ENCODE measurements around the gene MCCC2. TPM values are rescaled to one million over a fixed set of nuclear protein-coding genes. Genes with fewer than 3 reads are reported as not detected.

MCCC2 gene
- total and polyA plus RNA-seq, 2 of the 13 experiments (the other 11 are each of a cell fraction or from before 2014, with no cell fraction given) = 44.8 to 83.6 TPM

GRCh38 chr5:71586941-71587765 is at the start of gene MCCC2 (continued):
- peak; percentile 84; the same call in 1 of the 2 replicates for TF ChIP-seq ZNF318 (CRISPR knock-in tag; IDR thresholded peaks at IDR 0.05)
- TF ChIP-seq, protein P1, sequence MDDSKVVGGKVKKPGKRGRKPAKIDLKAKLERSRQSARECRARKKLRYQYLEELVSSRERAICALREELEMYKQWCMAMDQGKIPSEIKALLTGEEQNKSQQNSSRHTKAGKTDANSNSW (CRISPR knock-in tag; IDR thresholded peaks at IDR 0.05; ENCODE audit: borderline replicate concordance) = no peak
- TF ChIP-seq JUNB (CRISPR knock-in tag; IDR thresholded peaks at IDR 0.05; ENCODE audit: borderline replicate concordance) = no peak
- peak; percentile 80 for TF ChIP-seq RNF2 (conservative IDR thresholded peaks at IDR 0.05; ENCODE audit: low read depth)
- TF ChIP-seq, protein P2, sequence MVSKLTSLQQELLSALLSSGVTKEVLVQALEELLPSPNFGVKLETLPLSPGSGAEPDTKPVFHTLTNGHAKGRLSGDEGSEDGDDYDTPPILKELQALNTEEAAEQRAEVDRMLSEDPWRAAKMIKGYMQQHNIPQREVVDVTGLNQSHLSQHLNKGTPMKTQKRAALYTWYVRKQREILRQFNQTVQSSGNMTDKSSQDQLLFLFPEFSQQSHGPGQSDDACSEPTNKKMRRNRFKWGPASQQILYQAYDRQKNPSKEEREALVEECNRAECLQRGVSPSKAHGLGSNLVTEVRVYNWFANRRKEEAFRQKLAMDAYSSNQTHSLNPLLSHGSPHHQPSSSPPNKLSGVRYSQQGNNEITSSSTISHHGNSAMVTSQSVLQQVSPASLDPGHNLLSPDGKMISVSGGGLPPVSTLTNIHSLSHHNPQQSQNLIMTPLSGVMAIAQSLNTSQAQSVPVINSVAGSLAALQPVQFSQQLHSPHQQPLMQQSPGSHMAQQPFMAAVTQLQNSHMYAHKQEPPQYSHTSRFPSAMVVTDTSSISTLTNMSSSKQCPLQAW (CRISPR knock-in tag; IDR thresholded peaks at IDR 0.05) = peak; percentile 74
- TF ChIP-seq ZNF670 (CRISPR knock-in tag; IDR thresholded peaks at IDR 0.05; ENCODE audit: borderline replicate concordance) = peak; percentile 45; the same call in 1 of the 2 replicates
- TF ChIP-seq ZNF18 (CRISPR knock-in tag; IDR thresholded peaks at IDR 0.05; ENCODE audit: insufficient replicate concordance) = no peak
- TF ChIP-seq ZHX2 (IDR thresholded peaks at IDR 0.05; ENCODE audit: low read depth) = no peak
- no peak for TF ChIP-seq ZHX2 (CRISPR knock-in tag; IDR thresholded peaks at IDR 0.05; ENCODE audit: borderline replicate concordance)

All from HepG2 (cell line).